Measurements from ENCODE around the gene TRAF4.
"Not testable (repeated sequence)": the region's sequence is repeated elsewhere in the genome, so short reads cannot be mapped to it uniquely, and the experiment has no call there.

TRAF4 gene

DNA sequence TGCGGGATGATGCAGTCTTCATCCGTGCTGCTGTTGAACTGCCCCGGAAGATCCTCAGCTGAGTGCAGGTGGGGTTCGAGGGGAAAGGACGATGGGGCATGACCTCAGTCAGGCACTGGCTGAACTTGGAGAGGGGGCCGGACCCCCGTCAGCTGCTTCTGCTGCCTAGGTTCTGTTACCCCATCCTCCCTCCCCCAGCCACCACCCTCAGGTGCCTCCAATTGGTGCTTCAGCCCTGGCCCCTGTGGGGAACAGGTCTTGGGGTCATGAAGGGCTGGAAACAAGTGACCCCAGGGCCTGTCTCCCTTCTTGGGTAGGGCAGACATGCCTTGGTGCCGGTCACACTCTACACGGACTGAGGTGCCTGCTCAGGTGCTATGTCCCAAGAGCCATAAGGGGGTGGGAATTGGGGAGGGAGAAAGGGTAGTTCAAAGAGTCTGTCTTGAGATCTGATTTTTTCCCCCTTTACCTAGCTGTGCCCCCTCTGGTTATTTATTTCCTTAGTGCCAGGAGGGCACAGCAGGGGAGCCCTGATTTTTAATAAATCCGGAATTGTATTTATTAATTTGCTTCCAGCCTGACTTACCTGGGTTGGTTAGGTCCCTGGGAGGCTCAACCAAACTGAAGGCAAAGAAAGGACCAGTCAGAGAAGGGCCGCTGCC lies 5.8 kb downstream of the TRAF4 start:
- FAIRE-seq = no peak

DNA sequence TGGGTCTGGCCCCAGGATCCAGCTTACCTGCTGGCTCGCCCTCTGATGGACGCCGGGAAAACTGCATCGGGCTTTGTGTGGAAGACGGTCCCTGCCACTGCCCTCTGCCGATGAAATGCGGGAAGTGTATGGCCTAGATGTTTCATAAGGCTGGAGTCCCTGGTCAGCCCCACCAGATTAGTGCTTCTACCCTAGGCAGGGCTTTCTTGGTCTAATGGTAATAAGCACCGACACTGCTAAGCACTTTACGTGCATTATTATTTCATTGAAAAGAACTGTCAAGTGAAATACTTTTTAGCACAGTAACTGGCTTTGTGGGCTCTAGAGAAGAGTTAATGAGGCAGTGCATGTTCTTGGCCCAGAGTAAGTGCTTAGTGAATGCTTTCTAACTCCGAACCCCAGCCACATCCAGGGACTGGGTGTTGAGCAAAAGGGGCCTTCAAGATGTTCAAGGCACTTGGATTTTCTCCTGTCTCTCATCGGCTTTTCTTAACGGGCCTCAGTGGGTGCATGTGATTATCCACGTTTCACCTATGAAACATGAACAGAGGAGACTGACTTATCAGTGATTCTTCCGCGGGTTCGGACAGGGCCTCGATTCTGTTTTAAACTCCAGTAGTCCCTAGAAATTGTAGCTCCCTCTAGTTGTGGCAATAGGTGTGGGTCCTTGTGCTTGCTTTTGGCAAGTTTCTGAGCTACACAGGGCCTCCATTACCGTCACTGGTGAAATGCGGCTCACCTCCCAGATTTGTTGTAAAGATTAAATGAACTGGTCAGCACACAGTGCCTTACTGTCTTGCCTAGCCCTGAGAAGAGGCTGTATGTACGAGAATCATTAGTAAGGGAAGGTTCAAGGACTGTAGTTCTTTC lies 6.6 kb downstream of the TRAF4 start:
- FAIRE-seq = peak; percentile 77

DNA sequence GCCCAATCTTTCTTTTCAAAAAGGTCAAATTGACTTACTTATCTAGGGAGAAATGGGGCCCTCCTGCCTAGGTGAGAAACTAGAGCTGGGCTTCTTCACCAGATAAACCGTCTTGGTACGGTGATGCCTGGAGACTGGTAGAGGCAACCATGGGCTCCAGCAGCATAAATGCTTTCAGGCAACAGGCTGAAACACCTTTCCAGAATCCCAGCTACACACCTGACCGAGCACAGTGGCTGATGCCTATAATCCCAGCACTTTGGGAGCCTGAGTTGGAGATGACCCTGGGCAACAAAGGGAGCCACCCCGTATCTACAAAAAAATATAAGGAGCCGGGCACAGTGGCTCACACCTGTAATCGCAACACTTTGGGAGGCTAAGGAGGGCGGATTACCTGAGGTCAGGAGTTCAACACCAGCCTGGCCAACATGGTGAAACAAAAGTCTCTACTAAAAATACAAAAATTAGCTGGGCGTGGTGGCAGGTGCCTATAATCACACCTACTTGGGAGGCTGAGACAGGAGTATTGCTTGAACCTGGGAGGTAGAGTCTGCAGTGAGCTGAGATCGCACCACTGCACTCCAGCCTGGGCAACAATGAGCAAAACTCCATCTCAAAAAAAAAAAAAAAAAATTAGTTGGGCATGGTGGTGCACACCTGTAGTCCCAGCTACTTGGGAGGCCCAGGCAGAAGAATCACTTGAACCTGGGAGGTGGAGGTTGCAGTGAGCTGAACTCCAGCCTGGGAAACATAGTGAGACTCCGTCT lies 8.0 kb downstream of the TRAF4 start:
- no peak for FAIRE-seq

DNA sequence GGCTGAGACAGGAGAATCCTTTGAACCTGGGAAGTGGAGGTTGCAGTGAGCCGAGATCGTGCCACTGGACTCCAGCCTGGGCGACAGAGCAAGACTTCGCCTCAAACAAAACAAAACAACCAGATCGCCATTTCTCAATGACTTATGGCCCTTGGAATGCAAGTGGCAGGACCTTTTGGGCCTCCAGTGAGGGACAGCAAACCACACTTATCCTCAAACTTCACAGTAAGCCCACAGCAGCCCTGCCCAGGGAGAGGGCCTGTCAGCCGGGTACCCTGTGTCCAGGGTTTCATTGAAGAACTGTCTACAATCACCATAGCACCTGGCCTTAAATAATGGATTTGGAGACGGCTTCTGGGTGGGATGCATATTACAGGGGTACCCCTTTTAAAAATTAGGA lies 11.7 kb downstream of the TRAF4 start:
- no peak for FAIRE-seq

DNA sequence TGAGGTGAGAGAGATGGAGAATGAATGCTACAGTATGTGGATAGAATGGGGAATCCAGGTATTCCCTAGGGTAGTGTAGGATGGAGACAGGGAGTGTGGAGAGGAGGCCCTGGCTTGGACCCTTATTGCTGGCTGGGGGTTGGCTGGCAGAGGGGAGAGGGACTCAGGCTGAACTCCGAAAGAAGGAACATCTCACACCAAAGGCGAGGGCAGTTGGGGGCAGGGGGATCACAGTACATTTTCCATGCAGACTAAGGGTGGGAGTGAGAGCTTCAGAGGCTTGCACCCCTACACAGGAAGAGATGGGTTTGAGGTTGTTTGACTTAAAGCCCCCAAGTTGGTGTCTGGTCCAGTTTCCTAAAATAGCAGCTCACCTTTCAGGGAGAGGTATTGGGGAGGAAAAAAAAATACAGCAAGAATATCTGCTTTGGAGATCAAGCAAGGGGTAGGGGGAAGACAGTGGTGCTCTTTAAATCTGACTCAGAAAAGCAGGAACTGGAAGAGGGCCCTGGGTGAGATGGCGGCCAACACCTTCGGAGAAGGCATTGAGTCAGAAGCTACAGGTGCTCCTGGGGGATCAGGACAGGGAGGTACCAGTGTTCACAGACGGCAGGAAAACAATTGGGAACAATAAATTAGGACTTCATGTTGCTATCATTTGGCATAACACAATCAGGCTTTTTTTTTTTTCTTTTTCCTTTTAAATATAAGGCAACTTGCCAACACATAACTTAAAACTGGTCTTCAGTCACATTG lies 12.4 kb downstream of the TRAF4 start:
- no peak for FAIRE-seq

DNA sequence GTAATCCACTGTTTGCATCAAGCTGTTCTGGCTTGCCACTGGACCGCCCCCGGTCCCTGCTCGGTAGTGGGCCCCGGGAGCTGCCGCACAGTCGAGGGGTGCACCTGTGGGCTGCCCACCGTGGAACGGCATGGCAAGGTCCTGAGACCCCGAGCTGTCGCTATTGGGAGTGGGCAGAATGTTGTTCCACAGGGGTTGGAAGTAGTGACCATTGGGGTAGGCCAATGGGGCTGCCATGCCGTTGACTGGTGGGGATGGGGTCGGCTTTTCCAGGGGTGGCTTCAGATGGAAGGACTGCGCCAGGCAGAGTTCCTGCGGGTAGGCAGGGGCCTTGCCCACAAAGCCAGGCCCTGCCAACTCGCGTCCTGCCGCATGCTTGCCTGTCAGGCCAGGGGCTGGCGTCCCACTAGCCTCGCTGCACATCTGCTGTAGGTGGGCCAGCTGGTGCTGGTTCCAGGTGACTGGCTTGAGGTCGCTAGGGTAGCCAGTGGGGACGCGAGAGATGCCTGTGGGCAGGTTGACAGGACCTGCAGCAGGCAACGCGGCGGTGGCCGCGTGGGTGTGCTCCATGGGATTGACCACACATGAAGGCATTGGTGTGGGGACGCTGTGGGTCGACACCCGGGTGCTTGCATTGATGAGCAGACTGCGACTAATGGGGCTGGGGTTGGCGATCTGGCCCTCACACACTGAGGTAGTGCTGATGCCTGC lies 14.8 kb downstream of the TRAF4 start:
- no peak for FAIRE-seq

DNA sequence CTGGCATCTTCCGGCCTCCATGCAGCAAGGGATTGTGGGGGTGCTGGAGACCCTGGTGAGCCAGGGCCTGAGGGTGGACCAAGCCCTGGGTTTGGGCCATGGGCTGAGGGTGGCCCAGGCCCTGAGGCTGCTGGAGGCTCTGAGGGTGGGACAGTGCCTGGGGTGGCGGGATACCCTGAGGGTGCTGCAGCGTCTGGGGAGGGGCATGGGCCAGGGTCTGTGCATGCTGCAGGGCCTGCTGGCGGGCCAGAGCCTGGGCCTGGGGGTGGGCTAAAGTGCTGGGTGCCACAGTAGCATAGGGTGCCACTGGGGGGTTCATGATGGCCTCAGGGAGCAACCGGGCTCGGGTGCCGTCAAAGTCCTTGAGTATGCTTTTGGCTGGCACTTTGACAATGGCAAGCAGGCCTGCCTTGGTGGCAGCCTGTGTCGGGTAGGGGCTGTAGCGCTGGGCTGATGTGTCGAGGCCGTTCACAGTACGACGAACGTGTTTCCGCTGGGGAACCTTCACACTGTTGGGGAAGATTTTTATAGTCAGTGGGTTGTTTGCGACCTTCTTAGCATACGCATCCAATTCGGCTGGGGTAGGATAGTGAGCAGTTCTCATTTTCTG lies 15.6 kb downstream of the TRAF4 start:
- FAIRE-seq = no peak

DNA sequence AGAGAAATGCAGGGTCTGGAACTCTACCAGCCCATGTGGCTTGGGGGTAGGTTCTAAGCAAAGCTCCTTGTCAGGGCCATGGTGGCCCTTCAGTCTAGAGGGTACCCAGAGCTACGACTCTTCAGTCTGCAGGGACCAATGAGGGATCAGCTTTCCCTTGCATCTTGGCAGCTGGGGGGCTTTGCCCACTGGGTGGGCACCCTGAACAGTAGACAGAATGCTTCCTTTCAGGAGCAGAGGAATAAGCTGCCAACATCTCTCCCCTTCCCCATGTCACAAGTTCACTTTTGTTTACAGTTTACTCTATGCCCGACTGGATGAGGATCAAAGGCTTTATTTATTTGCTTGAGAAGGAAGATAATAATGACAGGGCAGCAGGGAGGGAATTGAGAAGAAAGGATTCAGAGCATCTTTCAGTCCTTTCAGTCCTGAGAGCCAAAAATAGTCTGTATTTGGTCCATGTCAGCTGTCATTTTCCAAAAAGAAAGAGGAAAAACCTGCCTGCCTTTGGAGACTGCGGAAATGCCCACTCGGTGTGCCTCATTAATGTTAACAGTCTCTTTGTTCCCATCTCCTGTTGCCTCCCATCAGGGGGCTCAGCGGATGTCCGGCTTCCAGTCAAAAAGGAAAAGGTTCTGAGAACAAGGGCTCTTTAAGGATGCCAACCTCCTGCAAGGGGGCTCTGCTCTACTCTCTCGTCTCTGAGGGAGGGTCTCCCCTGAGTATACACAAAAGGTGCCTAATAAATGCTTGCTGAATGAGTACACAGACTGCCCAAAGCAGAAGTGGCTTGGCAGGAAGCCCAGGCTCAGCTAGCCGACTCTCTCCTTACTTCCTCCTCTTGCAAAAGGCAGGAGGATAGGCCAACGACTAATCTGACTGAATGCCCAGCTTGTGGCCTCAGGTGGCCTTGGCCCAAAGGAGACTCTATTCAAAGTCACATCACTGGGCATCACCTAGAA lies 17.1 kb downstream of the TRAF4 start:
- FAIRE-seq = no peak

DNA sequence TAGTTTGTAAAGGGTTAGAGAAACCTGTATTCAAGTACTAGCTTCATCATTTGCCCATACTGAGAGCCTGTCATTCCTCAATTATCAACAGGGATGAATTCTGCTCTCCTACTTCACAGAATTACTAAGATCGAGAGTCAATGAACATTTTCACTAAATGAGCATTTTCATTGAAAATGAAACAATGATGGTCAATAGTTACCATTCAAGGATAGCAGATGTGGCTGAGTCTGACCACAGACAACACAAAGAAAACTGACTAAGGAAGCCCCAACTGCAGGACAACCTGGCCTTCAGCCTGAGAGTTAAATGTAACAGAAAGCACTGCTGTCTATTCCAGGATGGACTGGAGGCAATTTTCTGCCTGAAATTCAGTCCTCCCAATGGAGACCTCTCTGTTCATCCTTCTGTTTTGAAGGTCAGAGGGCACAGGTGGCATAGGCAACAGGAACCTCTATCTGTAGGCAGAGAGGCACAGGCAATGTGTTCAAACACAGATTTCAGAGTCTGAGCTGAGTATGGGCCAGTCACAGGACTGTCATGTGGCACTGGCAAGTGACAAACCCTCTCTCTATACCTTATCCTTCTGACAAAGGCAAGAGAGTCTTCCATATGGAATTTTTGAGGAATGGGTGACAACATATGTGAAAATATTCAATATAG lies 19.5 kb downstream of the TRAF4 start:
- no peak for FAIRE-seq

DNA sequence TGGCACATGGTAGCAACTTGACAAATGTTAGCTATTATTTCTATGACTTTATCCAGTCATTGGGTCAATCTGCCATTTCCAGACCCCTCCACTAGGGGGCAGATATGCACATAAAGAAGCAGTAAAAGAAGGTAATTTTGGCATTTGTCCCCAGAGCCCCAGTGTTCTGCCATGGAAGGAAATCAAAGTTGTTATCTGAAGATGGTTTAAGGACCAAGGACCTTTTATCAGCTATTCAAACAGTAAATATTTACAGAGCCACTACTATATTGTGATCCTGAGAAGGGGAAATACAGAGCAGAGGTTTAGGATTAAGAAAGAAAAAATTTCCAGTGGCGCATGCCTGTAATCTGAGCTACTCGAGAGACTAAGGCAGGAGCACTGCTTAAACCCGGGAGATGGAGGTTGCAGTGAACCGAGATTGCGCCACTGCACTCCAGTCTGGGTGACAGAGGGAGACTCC lies 20.0 kb downstream of the TRAF4 start:
- peak; percentile 58 for FAIRE-seq

DNA sequence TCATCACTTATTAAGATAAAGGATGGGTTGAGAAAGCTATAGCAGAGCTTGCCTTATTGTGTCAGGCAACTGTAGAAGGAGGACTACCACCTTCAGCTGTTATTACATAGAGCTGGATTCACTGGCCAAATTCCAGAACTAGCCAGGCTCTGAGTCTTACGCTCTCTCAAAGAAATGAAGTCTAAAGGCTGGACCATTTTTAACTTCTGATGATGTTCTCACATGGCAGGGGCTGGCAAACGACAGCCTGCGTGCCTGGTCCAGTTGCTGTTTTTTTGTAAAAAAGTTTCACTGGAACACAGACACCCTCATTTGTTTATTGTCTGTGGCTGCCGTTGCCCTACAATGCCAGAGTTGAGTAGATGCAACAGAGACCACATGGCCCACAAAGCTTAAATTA lies 21.2 kb downstream of the TRAF4 start:
- FAIRE-seq = no peak

DNA sequence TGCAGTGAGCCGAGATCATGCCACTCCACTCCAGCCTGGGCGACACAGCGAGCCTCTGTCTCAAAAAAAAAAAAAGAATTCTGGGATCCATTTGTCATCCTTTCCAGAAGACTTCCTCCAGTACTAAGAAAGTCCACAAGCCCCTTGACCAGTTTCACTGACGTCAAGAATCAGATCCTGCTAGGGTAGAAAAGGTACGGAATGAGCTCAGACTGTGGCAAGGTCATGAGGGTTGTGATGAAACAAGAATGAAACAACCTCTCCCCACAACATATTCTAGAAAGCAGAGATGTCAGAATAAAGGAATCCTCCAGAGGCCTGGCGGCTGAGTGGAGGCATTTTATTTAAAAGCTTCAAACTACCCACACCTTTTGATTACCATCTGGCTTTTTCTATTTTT lies 29.9 kb downstream of the TRAF4 start:
- FAIRE-seq = no peak

DNA sequence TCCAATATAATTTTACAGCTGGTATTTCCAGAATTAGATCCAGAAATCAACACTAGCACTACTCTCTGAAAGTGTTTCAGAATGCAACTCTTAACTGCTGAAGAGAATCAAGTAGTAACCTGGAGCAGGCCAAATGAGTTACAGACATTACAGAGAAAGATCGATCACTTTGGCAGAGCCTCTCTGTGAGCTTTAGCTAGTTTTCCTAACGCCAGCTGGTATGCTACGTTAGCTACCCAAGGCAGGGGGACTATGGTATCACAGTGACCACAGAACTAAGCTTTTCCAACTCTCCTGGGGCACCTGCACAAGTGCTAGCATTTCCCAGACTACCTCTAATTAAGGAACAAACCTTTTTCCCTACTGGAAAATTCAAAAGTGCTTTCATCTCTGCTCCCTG lies 30.4 kb downstream of the TRAF4 start:
- FAIRE-seq = no peak

DNA sequence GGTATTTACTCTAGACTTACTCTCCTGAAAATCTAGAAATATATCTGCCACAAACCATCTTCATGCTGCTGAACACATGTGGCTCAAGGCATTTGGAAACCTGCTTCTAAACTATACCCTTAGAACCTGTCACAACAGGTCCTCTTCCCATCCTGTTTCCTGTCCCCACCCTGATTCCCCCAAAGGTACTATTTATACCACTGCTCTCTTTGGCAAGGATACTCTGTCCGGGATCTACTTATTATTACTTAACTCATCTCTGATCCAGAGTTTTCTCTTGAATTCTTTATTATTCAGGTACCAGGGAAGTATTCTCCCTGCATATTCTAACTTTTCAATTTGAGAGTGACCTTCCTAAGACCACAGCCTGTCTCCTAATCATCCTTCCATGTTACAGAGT lies 33.4 kb downstream of the TRAF4 start:
- FAIRE-seq = no peak

DNA sequence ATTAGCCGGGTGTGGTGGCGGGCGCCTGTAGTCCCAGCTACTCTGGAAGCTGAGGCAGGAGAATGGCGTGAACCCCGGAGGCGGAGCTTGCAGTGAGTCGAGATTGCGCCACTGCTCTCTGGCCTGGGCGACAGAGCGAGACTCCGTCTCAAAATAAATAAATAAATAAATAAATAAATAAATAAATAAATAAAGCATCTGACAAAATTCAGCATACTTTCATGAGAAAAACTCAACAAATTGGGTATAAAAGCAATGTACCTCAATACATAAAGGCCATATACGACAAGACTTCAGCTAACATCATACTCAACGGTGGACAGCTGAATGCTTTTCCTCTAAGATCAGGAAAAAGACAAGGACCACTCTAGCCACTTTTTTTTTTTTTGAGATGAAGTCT lies 35.8 kb downstream of the TRAF4 start:
- FAIRE-seq = not testable (repeated sequence)

DNA sequence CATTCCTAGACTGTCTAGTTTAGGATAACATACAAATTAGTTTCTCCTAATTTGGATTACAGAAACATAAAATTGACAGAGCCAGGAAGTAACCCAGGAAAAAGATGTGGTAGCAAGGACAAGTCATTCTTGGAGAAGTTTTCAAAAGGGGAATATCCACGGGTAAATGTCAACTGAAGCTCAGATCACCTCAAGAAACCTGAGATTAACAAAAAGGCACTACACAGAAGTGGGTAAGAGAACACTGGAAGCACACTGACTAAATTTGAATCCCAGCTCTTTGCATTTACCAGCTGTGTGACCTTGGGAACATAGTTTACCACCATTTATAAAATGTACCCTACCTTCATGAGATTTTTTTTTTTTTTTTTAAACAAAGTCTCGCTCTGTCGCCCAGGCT lies 39.4 kb downstream of the TRAF4 start:
- no peak for FAIRE-seq

DNA sequence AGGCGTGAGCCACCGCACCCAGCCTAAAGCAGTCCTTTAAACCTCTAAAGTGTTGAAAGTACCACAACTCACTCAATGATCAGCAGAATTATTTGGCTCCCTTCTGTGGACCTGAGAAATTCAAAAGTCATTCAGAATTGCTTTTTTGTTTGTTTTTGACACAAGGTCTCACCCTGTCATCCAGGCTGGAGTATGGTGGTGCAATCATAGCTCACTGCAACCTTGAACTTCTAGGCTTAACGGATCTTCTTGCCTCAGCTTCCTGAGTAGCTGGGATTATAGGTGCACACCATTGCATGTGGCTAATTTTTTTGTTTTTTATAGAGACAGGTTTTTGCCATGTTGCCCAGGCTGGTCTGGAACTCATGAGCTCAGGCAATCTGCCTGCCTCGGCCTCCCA lies 44.3 kb downstream of the TRAF4 start:
- FAIRE-seq = no peak

DNA sequence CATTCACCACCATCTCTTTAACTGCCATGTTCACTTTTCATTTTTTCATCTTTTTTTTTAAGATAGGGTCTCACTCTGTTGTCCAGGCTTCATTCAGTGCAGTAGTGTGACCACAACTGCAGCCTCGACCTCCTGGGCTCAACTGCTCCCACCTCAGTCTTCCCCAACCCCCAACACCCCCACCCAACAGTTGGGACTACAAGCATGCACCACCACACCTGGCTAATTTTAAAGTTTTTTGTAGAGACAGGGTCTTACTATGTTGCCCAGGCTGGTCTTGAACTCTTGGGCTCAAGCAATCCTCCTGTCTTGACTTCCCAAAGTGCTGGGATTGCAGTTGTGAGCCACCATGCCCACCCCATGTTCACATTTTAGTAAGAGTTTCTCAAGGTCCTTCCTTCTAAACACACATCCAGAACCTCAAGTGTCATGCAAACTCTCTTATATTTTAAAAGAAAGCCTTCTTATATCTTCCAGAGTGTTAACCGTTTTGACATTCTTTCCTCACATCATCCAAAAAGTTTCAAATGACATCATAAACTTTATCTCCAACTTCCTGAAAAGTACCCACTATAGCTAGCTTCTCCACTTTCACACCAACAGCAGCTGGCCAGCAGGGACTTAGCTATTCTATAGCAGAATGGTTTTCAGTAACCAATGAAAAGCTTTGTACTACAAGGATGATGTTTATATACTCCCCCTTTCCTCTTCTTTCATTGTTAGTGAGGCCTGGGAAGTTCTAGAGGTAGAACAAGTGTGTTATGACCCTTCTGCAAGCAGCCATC lies 49.3 kb downstream of the TRAF4 start:
- no peak for FAIRE-seq

DNA sequence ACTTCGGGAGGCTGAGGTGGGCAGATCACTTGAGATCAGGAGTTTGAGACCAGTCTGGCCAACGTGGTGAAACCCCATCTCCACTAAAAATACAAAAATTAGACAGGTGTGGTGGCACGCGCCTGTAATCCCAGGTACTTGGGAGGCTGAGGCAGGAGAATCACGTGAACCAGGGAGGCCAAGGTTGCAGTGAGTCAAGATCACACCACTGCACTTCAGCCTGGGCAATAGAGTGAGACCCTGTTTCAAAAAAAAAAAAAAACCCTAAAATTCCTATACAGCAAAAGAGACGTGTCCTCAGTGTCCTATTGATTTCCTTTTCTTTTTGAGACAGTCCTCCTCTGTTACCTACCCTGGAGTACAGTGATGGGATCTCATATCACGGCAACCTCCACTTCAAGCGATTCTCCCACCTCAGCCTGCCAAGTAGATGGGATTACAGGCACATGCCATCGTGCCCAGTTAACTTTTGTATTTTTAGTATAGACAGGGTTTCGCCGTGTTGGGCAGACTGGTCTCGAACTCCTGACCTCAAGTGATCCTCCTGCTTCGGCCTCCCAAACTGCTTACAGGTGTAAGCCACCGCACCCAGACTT lies 51.1 kb downstream of the TRAF4 start:
- not testable (repeated sequence) for FAIRE-seq

Data from TTC549 (cell line).